ENCODE results near the gene PDE4D.

DNA sequence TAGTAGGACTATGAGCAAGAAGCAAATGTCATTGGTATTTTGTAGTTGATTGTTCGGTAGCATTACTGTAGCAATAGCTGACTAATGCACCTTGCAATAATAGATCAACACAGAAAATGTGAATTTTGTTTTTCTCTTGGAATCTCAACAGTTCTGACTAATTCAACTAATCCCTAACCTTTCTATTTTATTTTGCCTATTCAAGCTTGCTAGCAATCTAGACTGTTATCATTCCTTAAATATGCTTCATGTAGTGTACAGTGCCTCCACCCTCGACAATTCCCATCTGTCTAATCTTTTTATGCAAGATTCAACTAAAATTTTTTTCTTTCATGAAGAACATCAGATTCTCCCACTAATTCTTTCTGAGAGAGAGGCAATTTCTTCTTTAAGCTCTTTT, 570.6 kb downstream of the PDE4D start:
- TF ChIP-seq ZNF8 (CRISPR knock-in tag; IDR thresholded peaks at IDR 0.05) (no peak), ISL1 (CRISPR knock-in tag; IDR thresholded peaks at IDR 0.05) (no peak), RARB (CRISPR knock-in tag; IDR thresholded peaks at IDR 0.05) (no peak), ZFP3 (CRISPR knock-in tag; IDR thresholded peaks at IDR 0.05) (no peak), ZC3H10 (CRISPR knock-in tag; IDR thresholded peaks at IDR 0.05) (no peak), TOX (CRISPR knock-in tag; IDR thresholded peaks at IDR 0.05; ENCODE audit: borderline replicate concordance) (no peak), ZNF565 (CRISPR knock-in tag; conservative IDR thresholded peaks at IDR 0.05; ENCODE audit: low read depth) (no peak), CSDC2 (CRISPR knock-in tag; IDR thresholded peaks at IDR 0.05) (no peak), OSR1 (CRISPR knock-in tag; IDR thresholded peaks at IDR 0.05) (no peak), PPARA (CRISPR knock-in tag; IDR thresholded peaks at IDR 0.05; ENCODE audit: borderline replicate concordance) (no peak)
- TF ChIP-seq, protein P1, sequence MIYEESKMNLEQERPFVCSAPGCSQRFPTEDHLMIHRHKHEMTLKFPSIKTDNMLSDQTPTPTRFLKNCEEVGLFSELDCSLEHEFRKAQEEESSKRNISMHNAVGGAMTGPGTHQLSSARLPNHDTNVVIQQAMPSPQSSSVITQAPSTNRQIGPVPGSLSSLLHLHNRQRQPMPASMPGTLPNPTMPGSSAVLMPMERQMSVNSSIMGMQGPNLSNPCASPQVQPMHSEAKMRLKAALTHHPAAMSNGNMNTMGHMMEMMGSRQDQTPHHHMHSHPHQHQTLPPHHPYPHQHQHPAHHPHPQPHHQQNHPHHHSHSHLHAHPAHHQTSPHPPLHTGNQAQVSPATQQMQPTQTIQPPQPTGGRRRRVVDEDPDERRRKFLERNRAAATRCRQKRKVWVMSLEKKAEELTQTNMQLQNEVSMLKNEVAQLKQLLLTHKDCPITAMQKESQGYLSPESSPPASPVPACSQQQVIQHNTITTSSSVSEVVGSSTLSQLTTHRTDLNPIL (CRISPR knock-in tag; IDR thresholded peaks at IDR 0.05; ENCODE audit: low read depth): no peak
- TF ChIP-seq, protein P2, sequence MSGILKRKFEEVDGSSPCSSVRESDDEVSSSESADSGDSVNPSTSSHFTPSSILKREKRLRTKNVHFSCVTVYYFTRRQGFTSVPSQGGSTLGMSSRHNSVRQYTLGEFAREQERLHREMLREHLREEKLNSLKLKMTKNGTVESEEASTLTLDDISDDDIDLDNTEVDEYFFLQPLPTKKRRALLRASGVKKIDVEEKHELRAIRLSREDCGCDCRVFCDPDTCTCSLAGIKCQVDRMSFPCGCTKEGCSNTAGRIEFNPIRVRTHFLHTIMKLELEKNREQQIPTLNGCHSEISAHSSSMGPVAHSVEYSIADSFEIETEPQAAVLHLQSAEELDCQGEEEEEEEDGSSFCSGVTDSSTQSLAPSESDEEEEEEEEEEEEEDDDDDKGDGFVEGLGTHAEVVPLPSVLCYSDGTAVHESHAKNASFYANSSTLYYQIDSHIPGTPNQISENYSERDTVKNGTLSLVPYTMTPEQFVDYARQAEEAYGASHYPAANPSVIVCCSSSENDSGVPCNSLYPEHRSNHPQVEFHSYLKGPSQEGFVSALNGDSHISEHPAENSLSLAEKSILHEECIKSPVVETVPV (CRISPR knock-in tag; IDR thresholded peaks at IDR 0.05): no peak
- TF ChIP-seq, protein P3, sequence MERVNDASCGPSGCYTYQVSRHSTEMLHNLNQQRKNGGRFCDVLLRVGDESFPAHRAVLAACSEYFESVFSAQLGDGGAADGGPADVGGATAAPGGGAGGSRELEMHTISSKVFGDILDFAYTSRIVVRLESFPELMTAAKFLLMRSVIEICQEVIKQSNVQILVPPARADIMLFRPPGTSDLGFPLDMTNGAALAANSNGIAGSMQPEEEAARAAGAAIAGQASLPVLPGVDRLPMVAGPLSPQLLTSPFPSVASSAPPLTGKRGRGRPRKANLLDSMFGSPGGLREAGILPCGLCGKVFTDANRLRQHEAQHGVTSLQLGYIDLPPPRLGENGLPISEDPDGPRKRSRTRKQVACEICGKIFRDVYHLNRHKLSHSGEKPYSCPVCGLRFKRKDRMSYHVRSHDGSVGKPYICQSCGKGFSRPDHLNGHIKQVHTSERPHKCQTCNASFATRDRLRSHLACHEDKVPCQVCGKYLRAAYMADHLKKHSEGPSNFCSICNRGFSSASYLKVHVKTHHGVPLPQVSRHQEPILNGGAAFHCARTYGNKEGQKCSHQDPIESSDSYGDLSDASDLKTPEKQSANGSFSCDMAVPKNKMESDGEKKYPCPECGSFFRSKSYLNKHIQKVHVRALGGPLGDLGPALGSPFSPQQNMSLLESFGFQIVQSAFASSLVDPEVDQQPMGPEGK (CRISPR knock-in tag; IDR thresholded peaks at IDR 0.05; ENCODE audit: borderline replicate concordance): no peak

Data from SK-N-SH treated with all-trans-retinoic acid at 6 μM for 48 hours (cell line).